ENCODE measurements around the gene COPRS.

The COPRS gene

DNA sequence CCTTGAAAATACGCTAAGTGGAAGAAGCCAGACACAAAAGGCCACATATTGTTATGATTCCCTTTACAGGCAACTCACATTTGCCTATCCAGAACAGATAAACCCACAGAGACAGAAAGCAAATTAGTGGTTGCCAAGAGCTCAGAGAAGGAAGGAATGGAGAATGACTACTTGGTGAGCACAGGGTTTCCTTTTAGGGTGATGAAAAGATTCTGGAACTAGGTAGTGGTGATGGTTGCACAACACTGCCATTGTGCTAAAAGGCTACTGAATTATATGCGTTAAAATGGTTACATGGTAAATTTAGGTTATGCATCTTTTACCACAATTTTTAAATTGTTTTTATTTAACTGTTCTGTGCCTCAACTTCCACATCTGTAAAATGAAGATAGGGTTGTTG lies 4.4 kb downstream of the COPRS start:
- POLR2A ChIA-PET: no interaction called here
- TF ChIP-seq, protein P1, sequence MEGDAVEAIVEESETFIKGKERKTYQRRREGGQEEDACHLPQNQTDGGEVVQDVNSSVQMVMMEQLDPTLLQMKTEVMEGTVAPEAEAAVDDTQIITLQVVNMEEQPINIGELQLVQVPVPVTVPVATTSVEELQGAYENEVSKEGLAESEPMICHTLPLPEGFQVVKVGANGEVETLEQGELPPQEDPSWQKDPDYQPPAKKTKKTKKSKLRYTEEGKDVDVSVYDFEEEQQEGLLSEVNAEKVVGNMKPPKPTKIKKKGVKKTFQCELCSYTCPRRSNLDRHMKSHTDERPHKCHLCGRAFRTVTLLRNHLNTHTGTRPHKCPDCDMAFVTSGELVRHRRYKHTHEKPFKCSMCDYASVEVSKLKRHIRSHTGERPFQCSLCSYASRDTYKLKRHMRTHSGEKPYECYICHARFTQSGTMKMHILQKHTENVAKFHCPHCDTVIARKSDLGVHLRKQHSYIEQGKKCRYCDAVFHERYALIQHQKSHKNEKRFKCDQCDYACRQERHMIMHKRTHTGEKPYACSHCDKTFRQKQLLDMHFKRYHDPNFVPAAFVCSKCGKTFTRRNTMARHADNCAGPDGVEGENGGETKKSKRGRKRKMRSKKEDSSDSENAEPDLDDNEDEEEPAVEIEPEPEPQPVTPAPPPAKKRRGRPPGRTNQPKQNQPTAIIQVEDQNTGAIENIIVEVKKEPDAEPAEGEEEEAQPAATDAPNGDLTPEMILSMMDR (IDR thresholded peaks at IDR 0.05; ENCODE audit: control extremely low read depth, extremely low read depth, low read depth, missing control alignments): no peak
- no peak for DNase-seq (ENCODE audit: extremely low spot score)
- CTCF ChIA-PET: interaction anchor here (1.1 to 5.9 kb wide), 2 partner anchors 9 to 12 kb away, joined by 3 to 46 read pairs; no protein-coding TSS in a partner anchor

DNA sequence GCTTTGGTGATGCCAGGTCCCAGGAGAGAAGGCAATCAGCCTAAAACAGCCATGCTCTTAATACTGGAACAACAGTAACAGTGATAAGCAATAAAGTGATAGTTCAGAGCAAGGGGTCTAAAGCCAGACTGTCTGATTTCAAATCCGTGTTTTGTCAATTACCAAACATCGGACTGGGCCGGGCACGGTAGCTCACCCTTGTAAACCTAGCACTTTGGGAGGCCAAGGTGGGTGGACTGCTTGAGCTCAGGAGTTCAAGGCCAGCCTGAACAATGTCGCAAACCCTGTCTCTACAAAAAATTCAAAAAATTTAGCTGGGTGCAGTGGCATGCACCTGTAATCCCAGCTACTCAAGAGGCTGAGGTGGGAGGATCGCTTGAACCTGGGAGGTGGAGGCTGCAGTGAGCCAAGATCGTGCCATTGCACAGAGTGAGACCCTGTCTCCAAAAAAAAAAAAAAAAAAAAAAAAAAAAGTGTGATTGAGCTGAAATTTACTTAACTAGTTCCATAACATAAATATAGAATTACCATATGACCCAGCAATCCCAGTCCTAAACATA lies 5.1 kb downstream of the COPRS start:
- TF ChIP-seq, protein P1 (IDR thresholded peaks at IDR 0.05; ENCODE audit: control extremely low read depth, extremely low read depth, low read depth, missing control alignments): no peak
- CTCF ChIA-PET: interaction anchor here (1.1 to 5.9 kb wide), 2 partner anchors 9 to 12 kb away, joined by 3 to 46 read pairs; no protein-coding TSS in a partner anchor
- POLR2A ChIA-PET: interaction anchor here (0.6 kb wide), 1 partner anchor 21 kb away, joined by 8 read pairs; no protein-coding TSS in a partner anchor
- no peak for DNase-seq (ENCODE audit: extremely low spot score)

DNA sequence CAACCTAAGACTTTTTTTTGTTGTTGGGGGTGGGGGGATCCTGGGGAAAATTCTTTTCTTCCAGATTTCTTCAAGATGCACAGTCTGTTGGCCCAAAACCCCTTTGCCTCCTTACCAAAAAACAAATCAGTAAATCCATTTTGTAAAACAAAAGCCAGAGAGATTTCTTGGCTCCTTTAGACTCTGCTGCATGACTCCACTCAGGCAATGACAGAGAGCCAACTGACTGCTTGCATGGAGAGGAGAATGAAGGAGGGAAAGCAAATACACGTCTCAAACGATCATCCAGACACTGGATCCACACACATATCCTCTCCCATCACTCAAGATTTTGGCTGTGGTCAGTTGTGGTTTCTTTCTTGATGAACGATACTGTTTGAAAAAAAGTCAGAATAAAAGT lies 13.8 kb downstream of the COPRS start:
- ChIA-PET CTCF (interaction anchor here (0.6 to 6.5 kb wide), 3 partner anchors 9 to 408 kb away, joined by 3 to 50 read pairs (median 6); no protein-coding TSS in a partner anchor), POLR2A (no interaction called here)
- TF ChIP-seq, protein P1 (IDR thresholded peaks at IDR 0.05; ENCODE audit: control extremely low read depth, extremely low read depth, low read depth, missing control alignments): no peak
- DNase-seq (ENCODE audit: extremely low spot score): no peak

DNA sequence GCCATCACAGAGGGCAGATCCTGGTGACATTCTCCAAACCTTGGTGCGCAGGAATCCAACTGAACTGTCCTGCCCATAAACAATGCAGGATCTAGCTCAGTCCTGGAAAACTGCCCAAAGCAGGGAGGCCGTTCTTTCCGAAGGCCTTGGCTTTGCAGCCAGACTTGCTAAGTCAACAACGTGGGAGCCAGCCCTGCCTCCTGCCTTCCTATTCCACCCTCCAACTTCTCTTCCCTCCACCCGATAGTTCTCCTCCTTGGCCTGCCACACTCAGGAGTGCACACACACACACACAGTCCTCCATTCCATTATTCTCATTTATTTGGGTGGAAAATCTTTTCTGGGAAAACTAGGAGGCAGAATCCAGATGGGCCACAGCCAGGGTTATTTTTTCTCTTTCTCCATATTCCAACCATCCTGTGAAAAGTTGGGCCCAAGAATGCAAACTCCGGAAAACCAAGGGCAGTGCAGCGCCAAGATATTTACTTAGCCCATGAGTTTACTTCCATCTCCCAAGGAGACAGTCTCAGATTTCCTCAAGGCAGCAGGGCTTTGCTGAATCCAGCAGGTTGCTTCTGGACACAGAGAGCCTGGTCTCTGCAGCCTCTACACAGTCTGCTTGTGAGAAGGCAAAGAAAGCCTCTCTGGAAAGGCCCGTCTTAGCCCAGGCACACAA lies 15.8 kb downstream of the COPRS start:
- no peak for DNase-seq (ENCODE audit: extremely low spot score)
- ChIA-PET CTCF (interaction anchor here (0.6 to 6.5 kb wide), 32 partner anchors 8 to 645 kb away, joined by 3 to 50 read pairs (median 4); partner anchors contain the start of gene COPRS), POLR2A (no interaction called here)
- TF ChIP-seq, protein P1 (IDR thresholded peaks at IDR 0.05; ENCODE audit: control extremely low read depth, extremely low read depth, low read depth, missing control alignments): no peak

DNA sequence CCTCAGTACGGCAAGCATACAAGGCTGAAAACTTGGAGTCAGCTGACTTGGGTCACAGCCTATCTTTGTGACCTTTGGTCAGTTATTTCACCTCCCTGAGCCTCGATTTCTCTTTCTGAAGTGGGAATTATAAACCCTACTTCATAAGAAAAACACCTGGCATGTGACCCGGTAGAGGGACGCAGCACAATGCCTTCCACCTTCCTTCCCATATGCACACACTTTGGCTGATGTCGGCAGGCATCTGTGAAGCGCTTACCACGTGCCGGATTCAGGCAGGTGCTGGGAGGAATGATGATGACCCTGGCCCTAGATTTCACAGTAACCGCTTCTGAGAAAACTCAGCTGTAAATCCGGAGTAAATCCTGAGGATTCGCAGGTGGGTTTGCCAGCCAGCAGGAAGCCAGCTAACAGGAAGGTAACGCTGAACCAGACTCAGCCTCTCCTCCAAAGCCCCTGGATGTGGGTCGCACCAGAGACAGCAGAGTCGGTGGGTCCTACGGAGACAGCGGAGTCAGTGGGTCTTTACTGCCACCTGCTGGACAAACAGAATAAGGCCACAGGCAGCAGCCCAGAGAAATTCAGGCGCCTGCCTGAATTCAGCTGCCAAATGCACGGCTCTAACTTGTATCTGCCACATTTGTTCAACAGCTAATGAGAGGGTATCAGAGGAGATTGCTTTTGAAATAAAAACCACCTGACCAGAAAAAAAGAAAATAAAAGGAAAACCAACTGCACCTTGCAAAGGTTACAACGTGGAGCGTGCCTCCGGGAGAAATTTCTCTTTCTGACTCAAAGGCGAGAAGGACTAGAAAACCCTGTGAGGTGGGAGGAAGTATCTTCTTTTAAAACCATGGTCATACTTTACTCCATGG lies 16.6 kb downstream of the COPRS start:
- peak; percentile 81 for DNase-seq (ENCODE audit: extremely low spot score)
- TF ChIP-seq, protein P1 (IDR thresholded peaks at IDR 0.05; ENCODE audit: control extremely low read depth, extremely low read depth, low read depth, missing control alignments): peak; percentile 88
- CTCF ChIA-PET: interaction anchor here (0.6 to 6.5 kb wide), 38 partner anchors 7 to 645 kb away, joined by 3 to 50 read pairs (median 4); partner anchors contain the start of gene COPRS
- POLR2A ChIA-PET: no interaction called here

DNA sequence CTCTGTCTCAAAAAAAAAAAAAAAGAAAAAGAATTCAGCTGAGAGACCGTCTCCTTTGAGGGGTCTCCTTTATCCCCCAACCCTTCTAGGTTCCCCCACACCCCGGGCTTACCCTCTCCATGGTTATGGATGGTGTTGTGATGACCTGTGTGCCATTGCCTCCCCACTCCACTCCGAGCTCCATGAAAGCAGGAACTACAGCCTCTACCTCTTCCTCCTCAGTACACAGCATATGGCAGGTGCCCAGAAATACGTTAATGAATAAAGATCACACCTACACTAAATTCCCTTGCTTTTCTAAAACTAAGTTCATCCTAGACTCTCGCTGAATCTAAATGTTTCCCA lies 17.2 kb downstream of the COPRS start:
- POLR2A ChIA-PET: no interaction called here
- DNase-seq (ENCODE audit: extremely low spot score): no peak
- CTCF ChIA-PET: interaction anchor here (0.7 to 6.5 kb wide), 29 partner anchors 8 to 644 kb away, joined by 3 to 50 read pairs (median 4); partner anchors contain the start of gene COPRS
- TF ChIP-seq, protein P1 (IDR thresholded peaks at IDR 0.05; ENCODE audit: control extremely low read depth, extremely low read depth, low read depth, missing control alignments): no peak
